GM12878 (cell line): ENCODE measurements around the gene SLCO2A1. TPM values are rescaled to one million over a fixed set of nuclear protein-coding genes. Genes with fewer than 3 reads are reported as not detected.

ENCODE experiments used
- ATAC-seq: fragments of 200-7000 bp; cut with Tn5 transposase; 3 replicates; pipeline ENCODE4 v1.9.1; 2020; ENCODE audit warnings: mild to moderate bottlenecking, moderate library complexity
- BruUV-seq: library from RNA; stranded (reverse); fragments of 400-500 nt; replicated peaks from 2 replicates; lab custom pipeline; 2021; lab: Mats Ljungman, UMichigan
- CTCF ChIA-PET: fragments of 300-600 bp; sonication (Branson Sonifier 250); formaldehyde crosslinking; extraction: SDS; loops from one replicate; lab custom pipeline; 2021; ENCODE audit warnings: inconsistent platforms; lab: Yijun Ruan, JAX
- POLR2A ChIA-PET: fragments of 350-600 bp; formaldehyde crosslinking; extraction: SDS; loops from one replicate; lab custom pipeline; 2021; ENCODE audit warnings: inconsistent platforms; lab: Charles Lee
- RAD21 ChIA-PET: fragments of 300-600 bp; sonication (Branson Sonifier 250); formaldehyde crosslinking; loops from one replicate; lab custom pipeline; 2023; ENCODE audit warnings: antibody characterized with exemption; ENCODE audit not compliant: unreplicated experiment; lab: Charles Lee
- SMC1A ChIA-PET: fragments of 300-600 bp; sonication (Branson Sonifier 250); formaldehyde crosslinking; loops from one replicate; lab custom pipeline; 2023; ENCODE audit not compliant: unreplicated experiment, uncharacterized antibody; lab: Charles Lee
- DNase-seq: peaks from one replicate; pipeline ENCODE4 v3.0.0-alpha.2; 2011; ENCODE audit warnings: low read depth, low spot score
- FAIRE-seq: peaks from 3 replicates; lab custom pipeline; 2011; peaks lifted over from hg19 to GRCh38; lab: Jason Lieb, UNC
- H2AFZ ChIP-seq: 2 replicates; pipeline ENCODE4 v1.6.0; 2011; ENCODE audit warnings: low read depth, low read length, control low read depth; ENCODE audit not compliant: control insufficient read depth
- H3K27ac ChIP-seq: 2 replicates; pipeline ENCODE4 v1.5.1; 2011; ENCODE audit warnings: control low read depth; ENCODE audit not compliant: control insufficient read depth, insufficient read depth
- H3K27me3 ChIP-seq, 2 experiments: replicated peaks in 1 of 2; 2 replicates each; pipeline versions ENCODE4 v1.6.0 to v1.6.1; 2011; ENCODE audit warnings: low read length in 1 of 2; ENCODE audit not compliant: control insufficient read depth in 2 of 2, insufficient read depth in 2 of 2
- H3K36me3 ChIP-seq, 2 experiments: 2 replicates each; pipeline ENCODE4 v1.5.1; 2011; ENCODE audit warnings: low read length in 1 of 2; ENCODE audit not compliant: control insufficient read depth in 2 of 2, insufficient read depth in 2 of 2
- H3K4me1 ChIP-seq: 2 replicates; pipeline ENCODE4 v1.6.1; 2011; ENCODE audit warnings: mild to moderate bottlenecking, low read length, moderate library complexity, mixed read lengths; ENCODE audit not compliant: control insufficient read depth, insufficient read depth
- H3K4me2 ChIP-seq: 2 replicates; pipeline ENCODE4 v1.6.0; 2011; ENCODE audit warnings: control low read depth; ENCODE audit not compliant: control insufficient read depth, insufficient read depth
- H3K4me3 ChIP-seq: fragments of 200-600 bp; sonication (generic); 2 replicates; pipeline ENCODE4 v1.5.1; 2016
- H3K79me2 ChIP-seq: 2 replicates; pipeline ENCODE4 v1.6.0; 2011; ENCODE audit warnings: low read length; ENCODE audit not compliant: control insufficient read depth, insufficient read depth
- H3K9ac ChIP-seq: 2 replicates; pipeline ENCODE4 v1.8.0; 2011; ENCODE audit warnings: low read length, control low read depth, mixed read lengths; ENCODE audit not compliant: control insufficient read depth, insufficient read depth
- H3K9me3 ChIP-seq: replicated peaks from 3 replicates; pipeline ENCODE4 v1.5.1; 2011; ENCODE audit warnings: mild to moderate bottlenecking, low read length; ENCODE audit not compliant: control insufficient read depth, insufficient read depth
- H4K20me1 ChIP-seq: 2 replicates; pipeline ENCODE4 v1.6.0; 2011; ENCODE audit not compliant: control insufficient read depth, insufficient read depth
- EED ChIP-seq: sonication (generic); IDR thresholded peaks from 2 replicates; pipeline ENCODE4 v1.6.1; 2016; ENCODE audit warnings: antibody characterized with exemption, low read depth
- JUNB ChIP-seq: IDR thresholded peaks from 2 replicates; pipeline ENCODE4 v1.6.1; 2016; ENCODE audit warnings: antibody characterized with exemption, mild to moderate bottlenecking
- MTA2 ChIP-seq: fragments of 450-650 bp; IDR thresholded peaks from 2 replicates; pipeline ENCODE4 v1.6.1; 2016; ENCODE audit warnings: low read depth, mild to moderate bottlenecking, moderate library complexity
- RFX5 ChIP-seq: IDR thresholded peaks from 2 replicates; pipeline ENCODE4 v1.6.1; 2011; ENCODE audit warnings: low read depth, low read length, improper control_type of control experiment
- SMARCA5 ChIP-seq: fragments of 450-650 bp; IDR thresholded peaks from 2 replicates; pipeline ENCODE4 v1.6.1; 2017; ENCODE audit warnings: mild to moderate bottlenecking
- TCF7 ChIP-seq: IDR thresholded peaks from 2 replicates; pipeline ENCODE4 v1.6.1; 2014; ENCODE audit warnings: antibody characterized with exemption, borderline replicate concordance
- WGBS: methylation state at CpG from one replicate; pipeline ENCODE4 v1.1.6; 2016; ENCODE audit warnings: low lambda C conversion rate; ENCODE audit not compliant: insufficient replicate concordance, insufficient coverage; ENCODE audit errors: missing lambda C conversion rate; 5-methylcytosine and 5-hydroxymethylcytosine counted together
- in situ Hi-C: fragments of 300-500 bp; cut with MboI; formaldehyde crosslinking; loops from 9 replicates; pipeline ENCODE4 v1.14.3; 2018; ENCODE audit warnings: mixed read lengths
- intact Hi-C: fragments of 100-400 bp; cut with micrococcal nuclease; formaldehyde crosslinking; loops from one replicate; pipeline ENCODE4 v1.14.2; 2022; ENCODE audit not compliant: unreplicated experiment
- polyA plus RNA-seq, 11 experiments: library from polyadenylated mRNA; depleted of rRNA in 4 of 11; unstranded in 6 of 11; stranded (reverse) in 5 of 11; fragments of >200 nt; fragmentation: Nextera tagmentation in 4 of 11; fragmentation: Illumina TruSeq in 1 of 11; extraction: Ambion mirVana in 4 of 11; extraction: Trizol in 1 of 11; gene quantifications; 1 replicate in 1 of 11; 2 replicates in 10 of 11; pipeline versions ENCODE4 v1.2.1 to v1.2.3, GENCODE V29; 2011 to 2016; ENCODE audit warnings: inconsistent platforms in 2 of 11, missing spikeins in 2 of 11, low read depth in 1 of 11
- total RNA-seq, 4 experiments: library from RNA; depleted of rRNA in 3 of 4; stranded (reverse); fragments of >200 nt in 3 of 4; fragmentation: Illumina TruSeq in 1 of 4; extraction: Trizol in 1 of 4; gene quantifications; 2 replicates each; pipeline versions ENCODE4 v1.2.1 to v1.2.3, GENCODE V29; 2013 to 2021
- TF ChIP-seq, protein P1 (sequence below): fragments of 450-650 bp; IDR thresholded peaks from 2 replicates; pipeline ENCODE4 v1.6.1; 2017; ENCODE audit warnings: mild to moderate bottlenecking, moderate library complexity
- TF ChIP-seq, protein P2 (sequence below): IDR thresholded peaks from 2 replicates; pipeline ENCODE4 v1.6.1; 2012; ENCODE audit warnings: improper control_type of control experiment, low read depth, low read length; ENCODE audit not compliant: insufficient replicate concordance
- TF ChIP-seq, protein P3 (sequence below): fragments of 150-350 bp; IDR thresholded peaks from 2 replicates; pipeline ENCODE4 v1.6.1; 2014; ENCODE audit warnings: mild to moderate bottlenecking, low read depth, low read length

Gene SLCO2A1
- total and polyA plus RNA-seq, 10 of the 15 experiments (the other 5 are each of a cell fraction or from before 2014, with no cell fraction given): 0.05 TPM; not detected in 9

DNA sequence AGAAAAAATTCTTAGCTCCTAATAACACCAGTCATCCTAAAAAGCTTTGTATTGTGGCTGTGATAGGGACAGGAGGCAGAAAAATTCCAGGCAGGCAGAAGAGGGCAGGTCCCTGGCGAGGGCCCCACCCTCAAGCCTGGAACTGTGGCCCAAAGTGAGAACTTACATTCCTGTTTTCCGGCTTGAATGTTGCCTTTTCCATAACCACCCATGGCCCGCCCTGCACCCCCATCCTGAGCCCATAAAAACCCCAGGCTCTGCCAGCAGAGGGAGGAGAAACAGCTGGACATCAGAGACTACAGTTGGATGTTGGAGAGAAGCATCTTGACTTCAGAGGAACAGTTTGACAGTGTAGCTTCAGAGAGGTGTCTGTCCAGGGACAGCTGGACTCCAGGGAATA is 37.3 kb downstream of the SLCO2A1 start:
- RAD21 ChIA-PET: no interaction called here

More for the DNA sequence above, 37.3 kb downstream of the SLCO2A1 start:
- Histone ChIP-seq H2AFZ (no peak overlapping the region), H4K20me1 (no peaks in the 10 kb centered on the region), H3K4me1 (no peaks in the 10 kb centered on the region), H3K9ac (no peak overlapping the region), H3K79me2 (no peaks in the 10 kb centered on the region), H3K4me3 (no peak overlapping the region), H3K27ac (no peak overlapping the region), H3K4me2 (no peak overlapping the region), H3K9me3 (no peaks in the 10 kb centered on the region), H3K27me3 (no peaks in the 10 kb centered on the region; a peak in 2 of 4 replicates), H3K36me3 (no peaks in the 10 kb centered on the region)
- ChIA-PET CTCF (no interaction called here), SMC1A (interaction anchor here (1.5 kb wide), 1 partner anchor 12 kb away, joined by 3 read pairs; no protein-coding TSS in a partner anchor), POLR2A (no interaction called here)
- intact Hi-C loops: no loop called here
- no peak for ATAC-seq
- no TSS peak for BruUV-seq
- no peak for DNase-seq
- FAIRE-seq: no peak
- 3% methylated on average over 3 of the region's 3 CpGs for WGBS
- no peak for TF ChIP-seq JUNB
- TF ChIP-seq EED: no peak
- TF ChIP-seq TCF7: no peak
- no peak for TF ChIP-seq RFX5
- TF ChIP-seq, protein P1, sequence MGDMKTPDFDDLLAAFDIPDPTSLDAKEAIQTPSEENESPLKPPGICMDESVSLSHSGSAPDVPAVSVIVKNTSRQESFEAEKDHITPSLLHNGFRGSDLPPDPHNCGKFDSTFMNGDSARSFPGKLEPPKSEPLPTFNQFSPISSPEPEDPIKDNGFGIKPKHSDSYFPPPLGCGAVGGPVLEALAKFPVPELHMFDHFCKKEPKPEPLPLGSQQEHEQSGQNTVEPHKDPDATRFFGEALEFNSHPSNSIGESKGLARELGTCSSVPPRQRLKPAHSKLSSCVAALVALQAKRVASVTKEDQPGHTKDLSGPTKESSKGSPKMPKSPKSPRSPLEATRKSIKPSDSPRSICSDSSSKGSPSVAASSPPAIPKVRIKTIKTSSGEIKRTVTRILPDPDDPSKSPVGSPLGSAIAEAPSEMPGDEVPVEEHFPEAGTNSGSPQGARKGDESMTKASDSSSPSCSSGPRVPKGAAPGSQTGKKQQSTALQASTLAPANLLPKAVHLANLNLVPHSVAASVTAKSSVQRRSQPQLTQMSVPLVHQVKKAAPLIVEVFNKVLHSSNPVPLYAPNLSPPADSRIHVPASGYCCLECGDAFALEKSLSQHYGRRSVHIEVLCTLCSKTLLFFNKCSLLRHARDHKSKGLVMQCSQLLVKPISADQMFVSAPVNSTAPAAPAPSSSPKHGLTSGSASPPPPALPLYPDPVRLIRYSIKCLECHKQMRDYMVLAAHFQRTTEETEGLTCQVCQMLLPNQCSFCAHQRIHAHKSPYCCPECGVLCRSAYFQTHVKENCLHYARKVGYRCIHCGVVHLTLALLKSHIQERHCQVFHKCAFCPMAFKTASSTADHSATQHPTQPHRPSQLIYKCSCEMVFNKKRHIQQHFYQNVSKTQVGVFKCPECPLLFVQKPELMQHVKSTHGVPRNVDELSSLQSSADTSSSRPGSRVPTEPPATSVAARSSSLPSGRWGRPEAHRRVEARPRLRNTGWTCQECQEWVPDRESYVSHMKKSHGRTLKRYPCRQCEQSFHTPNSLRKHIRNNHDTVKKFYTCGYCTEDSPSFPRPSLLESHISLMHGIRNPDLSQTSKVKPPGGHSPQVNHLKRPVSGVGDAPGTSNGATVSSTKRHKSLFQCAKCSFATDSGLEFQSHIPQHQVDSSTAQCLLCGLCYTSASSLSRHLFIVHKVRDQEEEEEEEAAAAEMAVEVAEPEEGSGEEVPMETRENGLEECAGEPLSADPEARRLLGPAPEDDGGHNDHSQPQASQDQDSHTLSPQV: no peak
- TF ChIP-seq, protein P2, sequence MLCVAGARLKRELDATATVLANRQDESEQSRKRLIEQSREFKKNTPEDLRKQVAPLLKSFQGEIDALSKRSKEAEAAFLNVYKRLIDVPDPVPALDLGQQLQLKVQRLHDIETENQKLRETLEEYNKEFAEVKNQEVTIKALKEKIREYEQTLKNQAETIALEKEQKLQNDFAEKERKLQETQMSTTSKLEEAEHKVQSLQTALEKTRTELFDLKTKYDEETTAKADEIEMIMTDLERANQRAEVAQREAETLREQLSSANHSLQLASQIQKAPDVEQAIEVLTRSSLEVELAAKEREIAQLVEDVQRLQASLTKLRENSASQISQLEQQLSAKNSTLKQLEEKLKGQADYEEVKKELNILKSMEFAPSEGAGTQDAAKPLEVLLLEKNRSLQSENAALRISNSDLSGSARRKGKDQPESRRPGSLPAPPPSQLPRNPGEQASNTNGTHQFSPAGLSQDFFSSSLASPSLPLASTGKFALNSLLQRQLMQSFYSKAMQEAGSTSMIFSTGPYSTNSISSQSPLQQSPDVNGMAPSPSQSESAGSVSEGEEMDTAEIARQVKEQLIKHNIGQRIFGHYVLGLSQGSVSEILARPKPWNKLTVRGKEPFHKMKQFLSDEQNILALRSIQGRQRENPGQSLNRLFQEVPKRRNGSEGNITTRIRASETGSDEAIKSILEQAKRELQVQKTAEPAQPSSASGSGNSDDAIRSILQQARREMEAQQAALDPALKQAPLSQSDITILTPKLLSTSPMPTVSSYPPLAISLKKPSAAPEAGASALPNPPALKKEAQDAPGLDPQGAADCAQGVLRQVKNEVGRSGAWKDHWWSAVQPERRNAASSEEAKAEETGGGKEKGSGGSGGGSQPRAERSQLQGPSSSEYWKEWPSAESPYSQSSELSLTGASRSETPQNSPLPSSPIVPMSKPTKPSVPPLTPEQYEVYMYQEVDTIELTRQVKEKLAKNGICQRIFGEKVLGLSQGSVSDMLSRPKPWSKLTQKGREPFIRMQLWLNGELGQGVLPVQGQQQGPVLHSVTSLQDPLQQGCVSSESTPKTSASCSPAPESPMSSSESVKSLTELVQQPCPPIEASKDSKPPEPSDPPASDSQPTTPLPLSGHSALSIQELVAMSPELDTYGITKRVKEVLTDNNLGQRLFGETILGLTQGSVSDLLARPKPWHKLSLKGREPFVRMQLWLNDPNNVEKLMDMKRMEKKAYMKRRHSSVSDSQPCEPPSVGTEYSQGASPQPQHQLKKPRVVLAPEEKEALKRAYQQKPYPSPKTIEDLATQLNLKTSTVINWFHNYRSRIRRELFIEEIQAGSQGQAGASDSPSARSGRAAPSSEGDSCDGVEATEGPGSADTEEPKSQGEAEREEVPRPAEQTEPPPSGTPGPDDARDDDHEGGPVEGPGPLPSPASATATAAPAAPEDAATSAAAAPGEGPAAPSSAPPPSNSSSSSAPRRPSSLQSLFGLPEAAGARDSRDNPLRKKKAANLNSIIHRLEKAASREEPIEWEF: no peak
- TF ChIP-seq MTA2: no peak
- TF ChIP-seq SMARCA5: no peak
- TF ChIP-seq, protein P3, sequence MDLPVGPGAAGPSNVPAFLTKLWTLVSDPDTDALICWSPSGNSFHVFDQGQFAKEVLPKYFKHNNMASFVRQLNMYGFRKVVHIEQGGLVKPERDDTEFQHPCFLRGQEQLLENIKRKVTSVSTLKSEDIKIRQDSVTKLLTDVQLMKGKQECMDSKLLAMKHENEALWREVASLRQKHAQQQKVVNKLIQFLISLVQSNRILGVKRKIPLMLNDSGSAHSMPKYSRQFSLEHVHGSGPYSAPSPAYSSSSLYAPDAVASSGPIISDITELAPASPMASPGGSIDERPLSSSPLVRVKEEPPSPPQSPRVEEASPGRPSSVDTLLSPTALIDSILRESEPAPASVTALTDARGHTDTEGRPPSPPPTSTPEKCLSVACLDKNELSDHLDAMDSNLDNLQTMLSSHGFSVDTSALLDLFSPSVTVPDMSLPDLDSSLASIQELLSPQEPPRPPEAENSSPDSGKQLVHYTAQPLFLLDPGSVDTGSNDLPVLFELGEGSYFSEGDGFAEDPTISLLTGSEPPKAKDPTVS: no peak
- in situ Hi-C loops: no loop called here
